GM21381 (cell line): Measurements from ENCODE around the gene FBXO2.
A peak's percentile ranks its signal among the peaks of the same experiment; 100 is the strongest.

Source experiments
- ATAC-seq: cut with Tn5 transposase; IDR thresholded peaks from one replicate; pipeline ENCODE4 v1.9.1; 2021; ENCODE audit warnings: mild to moderate bottlenecking, moderate library complexity; ENCODE audit not compliant: unreplicated experiment

FBXO2 gene

GRCh38 chr1:11682799-11683198 is 28.6 kb upstream of the FBXO2 start:
- ATAC-seq: no peak

GRCh38 chr1:11682287-11682771 is 28.1 kb upstream of the FBXO2 start:
- ATAC-seq: no peak

GRCh38 chr1:11681071-11681771 is 27.0 kb upstream of the FBXO2 start, which contains the start of gene MAD2L2:
MAD2L2 (minus strand) TSS chr1:11681148; CDS start chr1:11680601, 547 bp downstream.
- ATAC-seq: peak; percentile 82

GRCh38 chr1:11680270-11681070 is 26.2 kb upstream of the FBXO2 start:
- ATAC-seq: peak; percentile 24

- no peak for ATAC-seq
Observed at GRCh38 chr1:11678442-11678841, 24.2 kb upstream of the FBXO2 start.

- no peak for ATAC-seq
Observed at GRCh38 chr1:11676386-11677103, 22.3 kb upstream of the FBXO2 start.

GRCh38 chr1:11675325-11675724 is 21.1 kb upstream of the FBXO2 start:
- no peak for ATAC-seq

- ATAC-seq: no peak
Observed at GRCh38 chr1:11674488-11674887, 20.3 kb upstream of the FBXO2 start.

GRCh38 chr1:11673089-11673769 is 19.0 kb upstream of the FBXO2 start:
- ATAC-seq: no peak

GRCh38 chr1:11671544-11672286 is 17.5 kb upstream of the FBXO2 start:
- ATAC-seq: no peak

- ATAC-seq: no peak
Observed at GRCh38 chr1:11671205-11671543, 16.9 kb upstream of the FBXO2 start.

- no peak for ATAC-seq
Observed at GRCh38 chr1:11670747-11671146, 16.5 kb upstream of the FBXO2 start.

GRCh38 chr1:11668516-11668915 is 14.3 kb upstream of the FBXO2 start:
- ATAC-seq: no peak

GRCh38 chr1:11664336-11665065 is 10.3 kb upstream of the FBXO2 start:
- ATAC-seq: peak; percentile 45

- ATAC-seq: no peak
Observed at GRCh38 chr1:11661103-11661502, 6.9 kb upstream of the FBXO2 start.

- no peak for ATAC-seq
Observed at GRCh38 chr1:11659748-11660147, 5.5 kb upstream of the FBXO2 start.

GRCh38 chr1:11658542-11658941 is 4.3 kb upstream of the FBXO2 start:
- no peak for ATAC-seq

GRCh38 chr1:11657654-11658053 is 3.4 kb upstream of the FBXO2 start:
- ATAC-seq: no peak

- ATAC-seq: peak; percentile 16
Observed at GRCh38 chr1:11654939-11655808, 945 bp upstream of the FBXO2 start.
